ENCODE results near the gene PPM1L.

Gene PPM1L

DNA sequence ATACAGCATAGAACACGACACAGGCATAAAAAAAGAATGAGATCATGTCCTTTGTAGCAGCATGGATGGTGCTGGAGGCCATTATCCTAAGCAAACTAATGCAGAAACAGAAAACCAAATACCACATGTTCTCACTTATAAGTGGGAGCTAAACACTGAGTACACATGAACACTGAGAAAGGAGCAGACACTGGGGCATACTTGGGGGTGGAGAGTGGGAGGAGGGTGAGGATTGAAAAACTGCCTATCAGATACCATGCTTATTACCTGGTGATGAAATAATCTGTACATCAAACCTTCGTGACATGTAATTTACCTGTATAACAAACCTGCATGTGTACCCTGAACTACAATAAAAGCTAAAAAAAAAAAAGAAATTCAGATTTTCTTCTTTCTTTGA lies 100.4 kb downstream of the PPM1L start:
- Histone ChIP-seq H3K9me3 (ENCODE audit: insufficient read depth, low read depth, low read length) (peaks cover 5% of the 10 kb centered on the region; the same call in 1 of the 2 replicates), H3K4me3 (ENCODE audit: low read length) (no peak overlapping the region), H3K27me3 (ENCODE audit: insufficient read depth, low read length) (no peaks in the 10 kb centered on the region), H3K4me1 (ENCODE audit: insufficient read depth, low read length) (peaks cover 3% of the 10 kb centered on the region; the same call in 1 of the 2 replicates), H3K27ac (ENCODE audit: low read depth, low read length) (no peak overlapping the region), H3K9ac (ENCODE audit: low read depth, low read length) (no peak overlapping the region), H3K36me3 (ENCODE audit: insufficient read depth, low read length) (no peaks in the 10 kb centered on the region)
- 95% methylated on average over 2 of the region's 2 CpGs for WGBS

DNA sequence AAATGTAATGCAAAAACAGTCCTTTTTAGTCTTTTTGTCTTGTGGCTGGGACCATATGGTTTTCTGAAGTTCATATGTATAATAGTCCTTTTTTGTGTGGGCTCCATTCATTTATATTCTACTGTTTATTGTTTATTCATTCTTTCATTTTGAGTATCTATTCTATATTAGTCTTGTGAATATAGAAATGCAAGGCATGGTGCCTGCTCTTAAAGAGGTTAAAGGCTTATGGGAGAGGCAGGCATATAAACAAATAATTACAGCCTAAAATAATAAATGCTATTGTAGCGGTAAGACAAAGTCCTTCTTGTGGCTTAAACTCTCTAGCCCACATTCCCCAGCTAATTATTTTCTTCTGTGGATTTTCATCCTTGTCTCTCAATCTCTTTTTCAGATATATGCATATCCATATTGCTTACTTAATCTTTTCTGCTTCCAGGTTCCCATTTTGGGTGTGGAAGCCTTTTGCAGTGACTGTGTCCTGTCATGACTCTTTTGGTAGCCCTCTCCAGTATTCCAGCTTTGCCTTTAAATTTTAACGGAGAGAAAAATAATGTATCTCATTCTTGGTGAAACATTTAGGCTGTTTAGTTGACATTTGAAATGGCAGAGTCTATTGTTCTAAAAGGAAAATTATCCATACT lies 101.6 kb downstream of the PPM1L start:
- Histone ChIP-seq H3K4me3 (ENCODE audit: low read length) (no peak overlapping the region), H3K9me3 (ENCODE audit: insufficient read depth, low read depth, low read length) (peaks cover 5% of the 10 kb centered on the region; the same call in 1 of the 2 replicates), H3K9ac (ENCODE audit: low read depth, low read length) (no peak overlapping the region), H3K27me3 (ENCODE audit: insufficient read depth, low read length) (no peaks in the 10 kb centered on the region), H3K36me3 (ENCODE audit: insufficient read depth, low read length) (no peaks in the 10 kb centered on the region), H3K4me1 (ENCODE audit: insufficient read depth, low read length) (no peaks in the 10 kb centered on the region), H3K27ac (ENCODE audit: low read depth, low read length) (no peak overlapping the region)
- 96% methylated on average over 2 of the region's 2 CpGs for WGBS

DNA sequence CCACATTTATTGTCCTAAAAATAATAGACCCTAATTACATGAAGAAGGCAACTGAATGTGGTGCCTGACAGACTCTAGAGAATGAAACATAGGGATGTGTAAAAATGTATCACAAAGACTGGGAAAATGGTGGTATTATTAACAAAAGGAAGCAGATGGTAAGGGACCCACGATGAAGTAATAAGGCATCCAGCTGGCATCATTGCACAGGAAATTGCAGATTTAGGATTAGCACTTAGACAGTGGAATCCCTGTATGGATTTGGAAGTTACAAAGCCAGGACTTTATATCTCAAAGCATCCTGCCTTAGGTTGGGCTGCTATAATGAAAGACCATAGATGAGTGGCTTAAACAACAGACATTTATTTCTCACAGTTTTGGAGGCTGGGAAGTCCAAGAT lies 104.3 kb downstream of the PPM1L start:
- 90% methylated on average over 1 of the region's 1 CpG for WGBS
- Histone ChIP-seq H3K9me3 (ENCODE audit: insufficient read depth, low read depth, low read length) (no peaks in the 10 kb centered on the region), H3K27ac (ENCODE audit: low read depth, low read length) (no peak overlapping the region), H3K4me3 (ENCODE audit: low read length) (no peak overlapping the region), H3K9ac (ENCODE audit: low read depth, low read length) (no peak overlapping the region), H3K36me3 (ENCODE audit: insufficient read depth, low read length) (no peaks in the 10 kb centered on the region), H3K4me1 (ENCODE audit: insufficient read depth, low read length) (no peaks in the 10 kb centered on the region), H3K27me3 (ENCODE audit: insufficient read depth, low read length) (no peaks in the 10 kb centered on the region)

DNA sequence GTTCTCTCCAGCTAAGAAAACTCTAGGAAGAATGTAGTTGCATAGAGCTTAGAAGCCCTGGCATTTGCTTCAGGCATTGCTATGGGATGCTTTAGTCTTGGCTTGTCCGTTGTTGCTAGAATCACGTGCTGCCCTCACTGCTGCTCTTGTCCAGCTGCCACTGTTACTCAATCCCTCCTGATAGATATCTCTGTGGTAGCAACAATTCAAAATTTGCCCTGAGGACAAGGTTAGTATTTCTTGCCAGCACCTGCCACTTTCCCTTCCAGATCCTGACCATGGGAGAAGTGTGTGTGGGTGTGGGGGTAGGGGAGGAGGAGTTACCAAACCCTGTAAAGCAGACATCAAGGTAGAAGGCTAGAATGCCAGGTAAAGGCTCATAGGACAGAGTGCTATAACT lies 113.8 kb downstream of the PPM1L start:
- Histone ChIP-seq H3K4me1 (ENCODE audit: insufficient read depth, low read length) (no peaks in the 10 kb centered on the region), H3K27me3 (ENCODE audit: insufficient read depth, low read length) (no peaks in the 10 kb centered on the region), H3K27ac (ENCODE audit: low read depth, low read length) (no peak overlapping the region), H3K9me3 (ENCODE audit: insufficient read depth, low read depth, low read length) (no peaks in the 10 kb centered on the region), H3K9ac (ENCODE audit: low read depth, low read length) (no peak overlapping the region), H3K4me3 (ENCODE audit: low read length) (no peak overlapping the region), H3K36me3 (ENCODE audit: insufficient read depth, low read length) (no peaks in the 10 kb centered on the region)
- WGBS, result 85% methylated on average over 2 of the region's 2 CpGs

DNA sequence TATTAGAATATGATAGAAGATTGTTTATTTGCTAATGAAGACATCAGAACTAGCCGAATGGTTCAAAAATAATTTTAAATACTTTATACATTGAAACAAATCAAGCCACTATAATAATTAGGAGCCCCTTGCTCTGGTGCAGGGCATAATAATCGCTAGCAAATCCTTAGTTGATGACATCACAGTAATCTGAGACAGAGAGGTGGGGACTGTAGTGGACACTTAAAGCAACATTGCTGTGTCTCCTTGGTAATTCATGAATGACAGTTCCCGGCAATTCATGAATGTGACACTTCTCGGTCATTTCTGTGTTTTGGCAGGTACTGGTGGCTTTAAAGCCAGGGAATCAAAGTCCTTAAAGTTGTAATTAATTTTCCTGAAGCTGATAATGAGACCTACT lies 114.3 kb downstream of the PPM1L start:
- 74% methylated on average over 3 of the region's 4 CpGs for WGBS
- Histone ChIP-seq H3K9me3 (ENCODE audit: insufficient read depth, low read depth, low read length) (no peaks in the 10 kb centered on the region), H3K27me3 (ENCODE audit: insufficient read depth, low read length) (no peaks in the 10 kb centered on the region), H3K9ac (ENCODE audit: low read depth, low read length) (no peak overlapping the region), H3K4me3 (ENCODE audit: low read length) (no peak overlapping the region), H3K27ac (ENCODE audit: low read depth, low read length) (no peak overlapping the region), H3K4me1 (ENCODE audit: insufficient read depth, low read length) (no peaks in the 10 kb centered on the region), H3K36me3 (ENCODE audit: insufficient read depth, low read length) (no peaks in the 10 kb centered on the region)

DNA sequence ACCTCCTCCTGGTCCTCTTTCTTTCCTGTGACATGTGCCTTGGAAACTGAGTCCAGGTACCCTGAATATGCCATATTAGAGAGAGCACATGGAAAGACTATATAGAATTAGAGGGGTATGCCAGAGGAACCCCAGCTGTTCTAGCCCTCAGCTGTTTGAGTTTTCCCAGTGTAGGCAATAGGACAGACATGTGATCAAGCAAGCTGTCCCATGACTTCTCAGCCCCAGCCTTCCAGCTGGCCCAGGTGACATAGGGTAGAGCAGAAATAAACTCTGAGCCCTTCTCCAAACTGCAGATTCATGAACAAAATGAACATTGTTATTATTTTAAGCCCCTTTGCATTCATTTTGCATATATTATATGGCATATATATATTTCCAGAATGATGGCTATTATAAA lies 118.7 kb downstream of the PPM1L start:
- no peak overlapping the region for H3K9ac ChIP-seq (ENCODE audit: low read depth, low read length)
- no peaks in the 10 kb centered on the region for H3K27me3 ChIP-seq (ENCODE audit: insufficient read depth, low read length)
- H3K4me1 ChIP-seq (ENCODE audit: insufficient read depth, low read length), result no peaks in the 10 kb centered on the region
- H3K36me3 ChIP-seq (ENCODE audit: insufficient read depth, low read length), result no peaks in the 10 kb centered on the region
- H3K9me3 ChIP-seq (ENCODE audit: insufficient read depth, low read depth, low read length), result no peaks in the 10 kb centered on the region
- no peak overlapping the region for H3K27ac ChIP-seq (ENCODE audit: low read depth, low read length)
- H3K4me3 ChIP-seq (ENCODE audit: low read length), result no peak overlapping the region

DNA sequence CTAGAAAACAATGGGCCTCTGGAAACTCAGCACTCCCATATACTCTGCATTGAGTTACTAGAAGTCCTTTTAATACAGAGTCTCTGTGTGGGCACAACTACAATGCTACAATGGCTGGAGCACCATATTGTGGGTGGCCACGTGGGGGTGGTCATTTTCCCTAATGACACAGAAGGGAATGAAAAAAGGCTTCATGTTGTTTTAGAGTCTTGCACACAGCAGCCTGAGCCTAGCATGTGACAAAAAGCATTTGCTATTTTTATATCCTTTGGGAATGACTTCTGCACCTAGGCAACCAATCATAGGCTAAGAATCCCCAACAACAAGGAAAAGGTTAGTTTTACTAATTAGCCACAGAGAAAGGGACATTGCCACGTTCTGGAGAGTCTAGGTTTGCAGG lies 120.6 kb downstream of the PPM1L start:
- no peaks in the 10 kb centered on the region for H3K9me3 ChIP-seq (ENCODE audit: insufficient read depth, low read depth, low read length)
- H3K27ac ChIP-seq (ENCODE audit: low read depth, low read length), result no peak overlapping the region
- 84% methylated on average over 2 of the region's 2 CpGs for WGBS
- no peak overlapping the region for H3K4me3 ChIP-seq (ENCODE audit: low read length)
- no peak overlapping the region for H3K9ac ChIP-seq (ENCODE audit: low read depth, low read length)
- no peaks in the 10 kb centered on the region for H3K27me3 ChIP-seq (ENCODE audit: insufficient read depth, low read length)
- H3K36me3 ChIP-seq (ENCODE audit: insufficient read depth, low read length), result no peaks in the 10 kb centered on the region
- H3K4me1 ChIP-seq (ENCODE audit: insufficient read depth, low read length), result no peaks in the 10 kb centered on the region

DNA sequence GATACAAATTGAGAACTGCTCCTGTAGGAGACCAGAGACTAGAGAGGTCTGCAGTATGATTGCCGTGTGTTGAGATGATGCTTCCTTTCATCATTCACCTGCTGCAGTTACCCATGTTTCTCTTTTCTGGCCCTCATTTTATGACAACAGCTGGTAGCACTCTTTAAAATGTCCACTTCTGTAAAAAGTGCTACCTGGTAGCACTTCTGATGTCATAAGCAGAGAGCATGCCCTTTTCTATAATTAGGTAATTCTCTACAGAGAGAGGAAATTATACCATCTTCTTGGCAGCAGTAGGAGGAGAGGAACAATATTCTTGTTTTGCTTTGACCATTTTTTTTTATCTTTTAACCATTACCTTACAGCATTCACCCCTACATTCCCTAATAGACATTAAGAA lies 123.8 kb downstream of the PPM1L start:
- Histone ChIP-seq H3K9me3 (ENCODE audit: insufficient read depth, low read depth, low read length) (no peaks in the 10 kb centered on the region), H3K9ac (ENCODE audit: low read depth, low read length) (no peak overlapping the region), H3K4me3 (ENCODE audit: low read length) (no peak overlapping the region), H3K27me3 (ENCODE audit: insufficient read depth, low read length) (no peaks in the 10 kb centered on the region), H3K4me1 (ENCODE audit: insufficient read depth, low read length) (no peaks in the 10 kb centered on the region), H3K27ac (ENCODE audit: low read depth, low read length) (no peak overlapping the region), H3K36me3 (ENCODE audit: insufficient read depth, low read length) (no peaks in the 10 kb centered on the region)
- WGBS, result 93% methylated on average over 1 of the region's 1 CpG

DNA sequence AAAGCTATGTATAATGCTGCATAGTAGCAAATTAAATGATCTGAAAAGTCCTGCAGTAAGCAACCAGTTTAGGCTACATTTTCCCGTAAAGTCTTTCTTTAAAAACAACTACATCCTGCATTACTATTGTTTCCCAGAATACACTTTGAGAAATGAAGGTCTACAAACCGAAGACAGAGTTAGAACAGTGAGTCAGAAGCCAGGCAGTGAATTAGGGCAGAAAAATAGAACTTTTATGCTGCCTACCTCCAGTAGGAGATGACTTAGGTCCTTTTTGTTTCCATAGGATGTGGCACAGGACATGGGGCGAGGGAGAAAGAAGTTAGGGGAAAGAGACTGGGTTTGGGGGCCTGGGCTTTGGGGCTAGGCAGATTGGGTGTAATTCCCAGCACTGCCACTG lies 127.3 kb downstream of the PPM1L start:
- WGBS, result 96% methylated on average over 3 of the region's 3 CpGs
- Histone ChIP-seq H3K9ac (ENCODE audit: low read depth, low read length) (no peak overlapping the region), H3K4me1 (ENCODE audit: insufficient read depth, low read length) (peaks cover 10% of the 10 kb centered on the region; the same call in 1 of the 2 replicates), H3K9me3 (ENCODE audit: insufficient read depth, low read depth, low read length) (no peaks in the 10 kb centered on the region), H3K27me3 (ENCODE audit: insufficient read depth, low read length) (no peaks in the 10 kb centered on the region), H3K36me3 (ENCODE audit: insufficient read depth, low read length) (no peaks in the 10 kb centered on the region), H3K27ac (ENCODE audit: low read depth, low read length) (no peak overlapping the region), H3K4me3 (ENCODE audit: low read length) (no peak overlapping the region)

DNA sequence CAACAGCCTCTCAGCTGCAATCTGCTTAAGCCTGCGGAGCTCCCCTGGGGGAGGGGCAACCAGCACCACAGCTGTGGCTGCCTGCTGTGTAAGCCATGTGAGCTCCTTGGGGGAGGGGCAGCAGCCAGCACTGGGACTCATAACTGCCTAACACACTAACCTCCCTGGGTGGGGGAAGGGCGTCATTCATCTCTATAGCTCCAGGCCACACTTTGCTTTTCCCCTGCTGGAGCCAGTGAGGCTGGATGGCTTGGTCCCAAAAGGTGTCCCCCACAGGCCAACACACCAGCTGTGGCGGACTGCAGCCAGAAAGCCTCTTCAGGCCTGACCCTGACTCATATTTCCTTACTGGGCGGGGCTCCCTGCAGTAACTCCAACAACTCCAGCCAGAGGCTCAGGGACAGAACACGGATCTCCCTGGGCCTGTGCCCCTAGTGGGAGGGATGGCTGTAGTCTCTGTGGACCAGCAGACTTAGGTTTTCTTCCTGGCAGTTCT lies 129.8 kb downstream of the PPM1L start:
- H3K27me3 ChIP-seq (ENCODE audit: insufficient read depth, low read length), result no peaks in the 10 kb centered on the region
- H3K9me3 ChIP-seq (ENCODE audit: insufficient read depth, low read depth, low read length), result no peaks in the 10 kb centered on the region
- H3K36me3 ChIP-seq (ENCODE audit: insufficient read depth, low read length), result no peaks in the 10 kb centered on the region
- peaks cover 10% of the 10 kb centered on the region; the same call in 1 of the 2 replicates for H3K4me1 ChIP-seq (ENCODE audit: insufficient read depth, low read length)
- 71% methylated on average over 5 of the region's 5 CpGs for WGBS
- H3K27ac ChIP-seq (ENCODE audit: low read depth, low read length), result peak overlapping the region; percentile 23; the same call in 1 of the 2 replicates
- no peak overlapping the region for H3K4me3 ChIP-seq (ENCODE audit: low read length)
- no peak overlapping the region for H3K9ac ChIP-seq (ENCODE audit: low read depth, low read length)

DNA sequence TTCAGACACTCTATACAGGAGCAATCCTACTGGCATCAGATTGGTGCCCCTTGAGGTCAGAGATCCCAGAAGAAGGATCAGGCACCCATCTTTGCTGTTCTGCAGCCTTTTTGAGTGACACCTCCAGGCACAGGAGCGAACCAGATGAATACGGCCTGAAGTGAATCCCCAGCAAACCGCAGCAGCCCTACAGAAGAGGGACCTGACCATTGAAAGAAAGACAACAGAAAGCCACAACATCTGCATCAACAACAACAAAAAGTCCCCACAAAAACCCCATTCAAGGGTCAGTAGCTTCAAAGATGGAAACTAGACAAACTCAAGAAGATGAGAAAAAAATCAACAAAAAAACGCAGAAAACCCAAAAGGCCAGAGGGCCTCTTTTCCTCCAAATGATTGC lies 130.4 kb downstream of the PPM1L start:
- Histone ChIP-seq H3K4me3 (ENCODE audit: low read length) (no peak overlapping the region), H3K27me3 (ENCODE audit: insufficient read depth, low read length) (no peaks in the 10 kb centered on the region), H3K9ac (ENCODE audit: low read depth, low read length) (no peak overlapping the region), H3K4me1 (ENCODE audit: insufficient read depth, low read length) (peaks cover 10% of the 10 kb centered on the region; the same call in 1 of the 2 replicates), H3K36me3 (ENCODE audit: insufficient read depth, low read length) (no peaks in the 10 kb centered on the region), H3K9me3 (ENCODE audit: insufficient read depth, low read depth, low read length) (no peaks in the 10 kb centered on the region), H3K27ac (ENCODE audit: low read depth, low read length) (no peak overlapping the region; the same call in 1 of the 2 replicates)
- WGBS, result 97% methylated on average over 4 of the region's 4 CpGs

DNA sequence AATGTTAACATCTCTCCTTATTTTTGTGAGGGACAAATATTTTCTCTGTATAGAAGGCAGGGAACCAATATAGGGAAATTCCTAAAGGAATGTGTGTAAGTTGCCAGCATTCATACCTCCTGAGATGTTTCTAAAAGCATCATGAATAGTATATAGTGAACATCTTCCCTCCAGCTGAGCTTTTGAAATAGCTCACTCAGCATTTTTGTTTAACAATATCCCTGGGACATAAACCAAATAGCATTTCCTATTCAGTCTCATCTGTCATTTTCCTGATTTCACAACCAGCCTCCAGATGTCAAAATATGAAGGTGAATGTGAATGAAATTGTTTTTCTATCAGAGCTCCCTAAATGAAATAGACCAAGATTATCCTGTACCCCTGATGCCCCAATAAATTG lies 137.2 kb downstream of the PPM1L start:
- Histone ChIP-seq H3K27me3 (ENCODE audit: insufficient read depth, low read length) (no peaks in the 10 kb centered on the region), H3K36me3 (ENCODE audit: insufficient read depth, low read length) (no peaks in the 10 kb centered on the region), H3K9me3 (ENCODE audit: insufficient read depth, low read depth, low read length) (no peaks in the 10 kb centered on the region), H3K27ac (ENCODE audit: low read depth, low read length) (peak overlapping the region; percentile 43), H3K9ac (ENCODE audit: low read depth, low read length) (no peak overlapping the region), H3K4me3 (ENCODE audit: low read length) (no peak overlapping the region), H3K4me1 (ENCODE audit: insufficient read depth, low read length) (peaks cover 17% of the 10 kb centered on the region)

All from HUES64 (cell line).